ENCODE data around the gene PTGES2. TPM values are rescaled to one million over a fixed set of nuclear protein-coding genes. Genes with fewer than 3 reads are reported as not detected.
"Not testable (repeated sequence)": the region's sequence is repeated elsewhere in the genome, so short reads cannot be mapped to it uniquely, and the experiment has no call there.

The PTGES2 gene
- total RNA-seq, 1 donor from 2014 or later: 44.1 TPM

DNA sequence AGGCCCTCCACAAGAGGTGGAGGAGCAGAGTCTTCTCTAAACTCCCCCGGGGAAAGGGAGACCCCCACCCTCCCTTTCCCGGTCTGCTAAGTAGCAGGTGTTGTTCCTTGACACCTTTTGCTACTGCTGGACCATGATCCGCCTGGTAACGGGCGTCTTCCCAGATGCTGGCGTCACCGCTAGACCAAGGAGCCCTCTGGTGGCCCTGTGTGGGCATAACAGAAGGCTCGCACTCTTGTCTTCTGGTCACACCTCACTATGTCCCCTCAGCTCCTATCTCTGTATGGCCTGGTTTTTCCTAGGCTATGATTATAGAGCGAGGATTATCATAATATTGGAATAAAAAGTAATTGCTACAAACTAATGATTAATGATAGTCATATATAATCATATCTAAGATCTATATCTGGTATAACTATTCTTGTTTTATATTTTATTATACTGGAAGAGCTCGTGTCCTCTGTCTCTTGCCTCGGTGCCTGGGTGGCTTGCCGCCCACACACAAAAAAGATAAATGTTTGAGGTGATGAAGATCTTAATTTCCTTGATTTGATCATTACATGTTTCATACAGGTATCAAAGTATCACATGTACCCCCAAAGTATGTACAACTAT lies 2.6 kb upstream of the PTGES2 start:
- not testable (repeated sequence) for H3K27ac Mint-ChIP-seq (ENCODE audit: unreplicated experiment); H3K9me3 Mint-ChIP-seq (ENCODE audit: unreplicated experiment); FAIRE-seq; H3K36me3 Mint-ChIP-seq (ENCODE audit: low read depth, unreplicated experiment); H3K4me3 ChIP-seq (ENCODE audit: insufficient read depth, low read depth, low read length); DNase-seq (ENCODE audit: low read depth); H3K4me1 Mint-ChIP-seq (ENCODE audit: low read depth, unreplicated experiment); H3K27ac ChIP-seq (ENCODE audit: low read depth, low read length); H3K4me2 ChIP-seq (ENCODE audit: low read length); H3K36me3 ChIP-seq (ENCODE audit: insufficient read depth, low read length); H2AFZ ChIP-seq (ENCODE audit: low read depth, low read length); H3K9me3 ChIP-seq (ENCODE audit: insufficient read depth, low read depth, low read length); H3K9ac ChIP-seq (ENCODE audit: low read length); H3K27me3 ChIP-seq (ENCODE audit: insufficient read depth, low read length)
- Mint-ChIP-seq H3K4me3 (ENCODE audit: unreplicated experiment) (peak overlapping the region; percentile 34), H3K27me3 (ENCODE audit: low read depth, unreplicated experiment) (peaks cover 14% of the 10 kb centered on the region)
- Histone ChIP-seq H3K79me2 (ENCODE audit: insufficient read depth, low read length) (peaks cover 25% of the 10 kb centered on the region), H3K4me1 (ENCODE audit: insufficient read depth, low read length) (peaks cover 12% of the 10 kb centered on the region), H4K20me1 (ENCODE audit: insufficient read depth, low read length) (peaks cover 14% of the 10 kb centered on the region)

- peaks cover 6% of the 10 kb centered on the region for H3K27me3 ChIP-seq (ENCODE audit: insufficient read depth, low read length)
- peak overlapping the region; percentile 91 for H3K9ac ChIP-seq (ENCODE audit: low read length)
- peaks cover 32% of the 10 kb centered on the region for H3K79me2 ChIP-seq (ENCODE audit: insufficient read depth, low read length)
- H3K27ac ChIP-seq (ENCODE audit: low read depth, low read length): no peak overlapping the region
- Mint-ChIP-seq H3K9me3 (ENCODE audit: unreplicated experiment) (peaks cover 6% of the 10 kb centered on the region), H3K27ac (ENCODE audit: unreplicated experiment) (peak overlapping the region; percentile 63), H3K4me1 (ENCODE audit: low read depth, unreplicated experiment) (peaks cover 5% of the 10 kb centered on the region), H3K27me3 (ENCODE audit: low read depth, unreplicated experiment) (peaks cover 14% of the 10 kb centered on the region), H3K36me3 (ENCODE audit: low read depth, unreplicated experiment) (no peaks in the 10 kb centered on the region), H3K4me3 (ENCODE audit: unreplicated experiment) (peak overlapping the region; percentile 84)
- FAIRE-seq: no peak
- peaks cover 12% of the 10 kb centered on the region for H3K4me1 ChIP-seq (ENCODE audit: insufficient read depth, low read length)
- H3K9me3 ChIP-seq (ENCODE audit: insufficient read depth, low read depth, low read length): peaks cover 5% of the 10 kb centered on the region
- TF ChIP-seq, protein P1, sequence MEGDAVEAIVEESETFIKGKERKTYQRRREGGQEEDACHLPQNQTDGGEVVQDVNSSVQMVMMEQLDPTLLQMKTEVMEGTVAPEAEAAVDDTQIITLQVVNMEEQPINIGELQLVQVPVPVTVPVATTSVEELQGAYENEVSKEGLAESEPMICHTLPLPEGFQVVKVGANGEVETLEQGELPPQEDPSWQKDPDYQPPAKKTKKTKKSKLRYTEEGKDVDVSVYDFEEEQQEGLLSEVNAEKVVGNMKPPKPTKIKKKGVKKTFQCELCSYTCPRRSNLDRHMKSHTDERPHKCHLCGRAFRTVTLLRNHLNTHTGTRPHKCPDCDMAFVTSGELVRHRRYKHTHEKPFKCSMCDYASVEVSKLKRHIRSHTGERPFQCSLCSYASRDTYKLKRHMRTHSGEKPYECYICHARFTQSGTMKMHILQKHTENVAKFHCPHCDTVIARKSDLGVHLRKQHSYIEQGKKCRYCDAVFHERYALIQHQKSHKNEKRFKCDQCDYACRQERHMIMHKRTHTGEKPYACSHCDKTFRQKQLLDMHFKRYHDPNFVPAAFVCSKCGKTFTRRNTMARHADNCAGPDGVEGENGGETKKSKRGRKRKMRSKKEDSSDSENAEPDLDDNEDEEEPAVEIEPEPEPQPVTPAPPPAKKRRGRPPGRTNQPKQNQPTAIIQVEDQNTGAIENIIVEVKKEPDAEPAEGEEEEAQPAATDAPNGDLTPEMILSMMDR (IDR thresholded peaks at IDR 0.05; ENCODE audit: insufficient read depth, low read depth, low read length): no peak
- no peak for TF ChIP-seq EZH2 (IDR thresholded peaks at IDR 0.05; ENCODE audit: insufficient read depth, low read length)
- peaks cover 23% of the 10 kb centered on the region for H4K20me1 ChIP-seq (ENCODE audit: insufficient read depth, low read length)
- H2AFZ ChIP-seq (ENCODE audit: low read depth, low read length): peak overlapping the region; percentile 99
- H3K36me3 ChIP-seq (ENCODE audit: insufficient read depth, low read length): peaks cover 3% of the 10 kb centered on the region
- H3K4me3 ChIP-seq (ENCODE audit: insufficient read depth, low read depth, low read length): peak overlapping the region; percentile 98
- no peak for DNase-seq (ENCODE audit: low read depth)
- peak overlapping the region; percentile 100 for H3K4me2 ChIP-seq (ENCODE audit: low read length)
These were observed 1.5 kb upstream of the PTGES2 start for GRCh38 chr9:128128836-128129590.

DNA sequence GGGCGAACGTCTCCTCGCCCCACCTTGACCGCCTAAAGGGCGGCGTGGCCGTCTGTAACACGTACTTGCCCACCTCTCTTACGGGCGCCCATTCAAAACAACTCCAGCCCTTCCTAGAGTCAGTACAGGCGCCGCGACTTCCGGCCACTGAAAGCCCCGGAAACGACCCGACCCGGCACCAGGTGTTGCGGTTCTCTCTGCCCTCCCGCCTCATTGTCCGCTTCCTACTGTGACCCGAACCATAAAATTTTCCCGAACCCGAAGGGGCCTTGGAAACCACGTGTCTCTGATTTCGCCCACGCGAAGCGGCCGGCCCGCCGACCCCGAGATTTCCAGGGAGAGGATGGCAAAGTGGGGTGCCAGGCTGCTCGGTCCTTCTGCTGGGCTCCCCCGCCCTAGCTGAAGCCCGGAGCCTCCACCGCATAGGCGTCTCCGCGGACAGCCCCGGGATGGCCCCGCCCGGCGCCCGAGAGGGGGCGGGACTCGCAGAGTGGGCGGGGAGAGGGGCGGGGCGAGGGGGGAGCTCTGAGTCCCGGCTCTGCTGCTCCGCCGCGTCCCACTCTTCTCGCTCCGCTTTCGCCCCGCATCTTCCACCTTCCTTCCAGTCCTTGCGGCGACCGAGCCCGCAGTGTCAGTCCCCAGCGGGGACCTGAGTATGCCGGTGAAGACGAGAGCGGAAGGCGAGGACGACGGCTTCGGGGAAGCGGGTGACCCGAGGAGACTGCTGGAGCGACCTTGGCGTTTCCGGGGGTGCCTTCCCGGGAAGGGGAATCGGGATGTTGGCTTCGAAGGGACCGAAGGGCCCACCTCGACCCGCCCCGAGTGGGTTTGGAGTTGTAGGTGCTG lies 684 bp upstream of the PTGES2 start:
- Histone ChIP-seq H3K4me3 (ENCODE audit: insufficient read depth, low read depth, low read length) (peak overlapping the region; percentile 98), H3K79me2 (ENCODE audit: insufficient read depth, low read length) (peaks cover 32% of the 10 kb centered on the region), H3K36me3 (ENCODE audit: insufficient read depth, low read length) (peaks cover 3% of the 10 kb centered on the region), H4K20me1 (ENCODE audit: insufficient read depth, low read length) (peaks cover 23% of the 10 kb centered on the region), H2AFZ (ENCODE audit: low read depth, low read length) (peak overlapping the region; percentile 99), H3K27me3 (ENCODE audit: insufficient read depth, low read length) (no peaks in the 10 kb centered on the region), H3K4me2 (ENCODE audit: low read length) (peak overlapping the region; percentile 100), H3K4me1 (ENCODE audit: insufficient read depth, low read length) (peaks cover 12% of the 10 kb centered on the region), H3K9me3 (ENCODE audit: insufficient read depth, low read depth, low read length) (no peaks in the 10 kb centered on the region), H3K27ac (ENCODE audit: low read depth, low read length) (peak overlapping the region; percentile 97), H3K9ac (ENCODE audit: low read length) (peak overlapping the region; percentile 91)
- Mint-ChIP-seq H3K27ac (ENCODE audit: unreplicated experiment) (peak overlapping the region; percentile 99), H3K9me3 (ENCODE audit: unreplicated experiment) (no peaks in the 10 kb centered on the region), H3K4me1 (ENCODE audit: low read depth, unreplicated experiment) (peaks cover 5% of the 10 kb centered on the region), H3K36me3 (ENCODE audit: low read depth, unreplicated experiment) (peaks cover 2% of the 10 kb centered on the region), H3K4me3 (ENCODE audit: unreplicated experiment) (peak overlapping the region; percentile 98), H3K27me3 (ENCODE audit: low read depth, unreplicated experiment) (peaks cover 8% of the 10 kb centered on the region)
- DNase-seq (ENCODE audit: low read depth) (peak; percentile 86), FAIRE-seq (no peak)
- TF ChIP-seq, protein P1 (IDR thresholded peaks at IDR 0.05; ENCODE audit: insufficient read depth, low read depth, low read length): no peak
- TF ChIP-seq EZH2 (IDR thresholded peaks at IDR 0.05; ENCODE audit: insufficient read depth, low read length): no peak
